Activated CD8-positive, alpha-beta T cell treated with anti-CD3 and anti-CD28 coated beads, Interleukin-2, amount 10 ng/mL, durations not matched to agents 7 days and 5 days (primary cell): ENCODE data around the gene ETV6. TPM values are rescaled to one million over a fixed set of nuclear protein-coding genes. Genes with fewer than 3 reads are reported as not detected.

Experiments
- ATAC-seq: fragments of 150-1000 bp; cut with Tn5 transposase; one replicate; pipeline ENCODE4 v1.10.0; 2021; ENCODE audit warnings: moderate library complexity
- CTCF ChIA-PET: fragments of 350-600 bp; sonication (Branson Sonifier 250); formaldehyde crosslinking; loops from one replicate; lab custom pipeline; 2021; ENCODE audit warnings: antibody characterized with exemption; lab: Charles Lee
- POLR2A ChIA-PET: fragments of 350-600 bp; sonication (Branson Sonifier 250); formaldehyde crosslinking; loops from one replicate; lab custom pipeline; 2021; ENCODE audit warnings: antibody characterized with exemption; lab: Charles Lee
- DNase-seq: peaks from one replicate; pipeline ENCODE4 v3.0.0-alpha.2; 2020
- H3K27ac Mint-ChIP-seq: one replicate; pipeline ENCODE4 v1.8.0; 2021; ENCODE audit warnings: mild to moderate bottlenecking, mixed read lengths
- H3K27me3 Mint-ChIP-seq: one replicate; pipeline ENCODE4 v1.8.0; 2021; ENCODE audit warnings: low read depth, mixed read lengths
- H3K36me3 Mint-ChIP-seq: one replicate; pipeline ENCODE4 v1.8.0; 2021; ENCODE audit warnings: low read depth, mixed read lengths
- H3K4me1 Mint-ChIP-seq: one replicate; pipeline ENCODE4 v1.8.0; 2021; ENCODE audit warnings: low read depth, mixed read lengths
- H3K4me3 Mint-ChIP-seq: one replicate; pipeline ENCODE4 v1.8.0; 2021; ENCODE audit warnings: mild to moderate bottlenecking, mixed read lengths
- H3K9me3 Mint-ChIP-seq: one replicate; pipeline ENCODE4 v1.8.0; 2022; ENCODE audit warnings: mixed read lengths; ENCODE audit not compliant: insufficient read depth
- total RNA-seq, 2 experiments: library from RNA; stranded (reverse); gene quantifications; one replicate each; pipeline ENCODE4 v1.2.3, GENCODE V29; 2021

Gene ETV6
- total RNA-seq, 2 experiments from 2014 or later, result 22.1 to 26.1 TPM

DNA sequence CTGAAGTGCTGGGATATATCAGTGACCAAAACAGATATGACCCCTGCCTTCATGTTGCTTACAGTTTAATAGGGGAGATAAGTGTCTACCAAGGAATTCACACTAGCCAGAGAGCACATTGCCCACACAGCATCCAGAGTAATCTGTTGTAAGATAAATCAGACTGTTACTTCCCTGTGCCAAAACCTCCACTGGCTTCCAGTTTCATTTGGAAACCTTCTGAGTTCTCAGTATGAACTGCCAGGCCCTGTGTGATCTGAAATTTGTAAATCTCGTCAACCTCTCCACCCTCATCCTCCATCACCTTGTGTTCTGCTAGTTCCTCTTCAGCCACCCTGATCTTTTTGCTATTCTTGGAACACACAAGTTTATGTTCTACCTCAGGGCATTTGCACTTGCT lies 154.7 kb downstream of the ETV6 start:
- Mint-ChIP-seq H3K4me3 (no peak overlapping the region), H3K27ac (no peak overlapping the region), H3K36me3 (peaks cover 23% of the 10 kb centered on the region), H3K27me3 (no peaks in the 10 kb centered on the region), H3K9me3 (no peaks in the 10 kb centered on the region), H3K4me1 (peaks cover 29% of the 10 kb centered on the region)
- ATAC-seq, result no peak
- CTCF ChIA-PET, result interaction anchor here (1.6 kb wide), 1 partner anchor 8 kb away, joined by 3 read pairs; no protein-coding TSS in a partner anchor
- POLR2A ChIA-PET, result no interaction called here
- no peak for DNase-seq

DNA sequence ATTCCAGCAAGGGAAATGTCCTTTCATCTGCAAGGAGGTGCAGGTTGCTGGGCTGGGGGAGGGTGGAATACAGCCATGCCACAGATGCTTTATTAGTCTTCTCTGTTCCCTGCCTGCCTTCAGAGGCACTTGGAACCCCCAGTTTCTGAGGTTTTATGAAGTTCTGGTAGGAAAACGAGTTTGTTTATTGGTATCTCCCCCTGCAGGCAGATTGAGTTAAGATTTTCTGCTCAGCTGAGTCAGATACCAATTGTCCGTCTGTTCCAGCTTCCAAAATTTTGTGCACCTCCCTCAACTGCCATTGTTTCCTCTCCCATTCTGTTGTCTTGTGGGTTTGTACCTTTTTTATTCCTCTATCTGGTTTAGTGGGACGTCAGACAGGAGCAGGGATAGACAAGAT lies 155.6 kb downstream of the ETV6 start:
- ATAC-seq, result no peak
- Mint-ChIP-seq H3K27me3 (no peaks in the 10 kb centered on the region), H3K9me3 (no peaks in the 10 kb centered on the region), H3K27ac (no peak overlapping the region), H3K4me1 (peaks cover 20% of the 10 kb centered on the region), H3K4me3 (no peak overlapping the region), H3K36me3 (peaks cover 23% of the 10 kb centered on the region)
- DNase-seq, result no peak
- ChIA-PET CTCF (interaction anchor here (1.6 kb wide), 1 partner anchor 8 kb away, joined by 3 read pairs; no protein-coding TSS in a partner anchor), POLR2A (no interaction called here)

DNA sequence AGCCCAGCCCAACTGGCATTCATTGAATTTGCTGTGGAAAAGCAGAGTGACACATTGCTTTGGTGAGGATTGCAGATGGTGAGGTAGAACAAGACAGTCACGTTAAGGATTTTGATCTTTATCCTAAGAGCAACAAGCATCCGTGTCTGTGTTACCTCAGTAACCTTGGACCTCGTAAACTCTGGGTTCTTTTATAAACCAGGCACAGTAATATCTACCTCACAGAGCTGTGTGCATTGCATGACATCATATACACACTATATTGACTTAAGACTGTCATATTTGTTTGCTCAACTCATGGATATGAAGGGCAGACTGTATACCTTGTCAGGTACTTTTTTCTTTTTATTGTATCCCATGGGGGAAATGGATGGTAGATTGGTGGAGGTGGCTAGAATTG lies 156.2 kb downstream of the ETV6 start:
- ChIA-PET CTCF (interaction anchor here (1.6 kb wide), 1 partner anchor 9 kb away, joined by 3 read pairs; no protein-coding TSS in a partner anchor), POLR2A (no interaction called here)
- H3K36me3 Mint-ChIP-seq, result peaks cover 21% of the 10 kb centered on the region
- H3K4me3 Mint-ChIP-seq, result no peak overlapping the region
- no peak for ATAC-seq
- H3K4me1 Mint-ChIP-seq, result peaks cover 18% of the 10 kb centered on the region
- H3K9me3 Mint-ChIP-seq, result no peaks in the 10 kb centered on the region
- no peak for DNase-seq
- no peaks in the 10 kb centered on the region for H3K27me3 Mint-ChIP-seq
- no peak overlapping the region for H3K27ac Mint-ChIP-seq

DNA sequence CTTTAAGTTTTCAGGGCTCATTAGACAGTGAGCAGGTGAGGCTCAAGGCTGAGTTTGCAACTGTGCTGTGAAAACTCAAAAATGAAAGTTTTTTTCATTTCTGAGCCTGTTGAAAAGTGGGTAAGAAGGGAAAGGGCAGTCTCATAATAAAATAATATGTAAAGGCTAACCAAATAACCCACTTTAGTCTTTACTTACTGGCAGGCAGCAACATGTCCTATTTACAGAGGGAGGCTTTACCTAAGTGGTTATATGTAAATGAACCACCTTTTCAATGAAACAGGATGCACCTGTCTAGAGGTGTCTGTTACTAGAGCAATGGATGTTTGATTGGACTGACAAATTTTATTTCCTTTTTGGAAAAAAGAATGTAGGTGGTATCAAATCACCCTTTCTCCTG lies 158.0 kb downstream of the ETV6 start:
- no peak for DNase-seq
- peaks cover 7% of the 10 kb centered on the region for H3K4me1 Mint-ChIP-seq
- no peak overlapping the region for H3K27ac Mint-ChIP-seq
- H3K36me3 Mint-ChIP-seq, result peaks cover 14% of the 10 kb centered on the region
- H3K27me3 Mint-ChIP-seq, result no peaks in the 10 kb centered on the region
- H3K4me3 Mint-ChIP-seq, result no peak overlapping the region
- ChIA-PET POLR2A (no interaction called here), CTCF (interaction anchor here (0.7 kb wide), 1 partner anchor 21 kb away, joined by 3 read pairs; no protein-coding TSS in a partner anchor)
- no peaks in the 10 kb centered on the region for H3K9me3 Mint-ChIP-seq
- ATAC-seq, result no peak

DNA sequence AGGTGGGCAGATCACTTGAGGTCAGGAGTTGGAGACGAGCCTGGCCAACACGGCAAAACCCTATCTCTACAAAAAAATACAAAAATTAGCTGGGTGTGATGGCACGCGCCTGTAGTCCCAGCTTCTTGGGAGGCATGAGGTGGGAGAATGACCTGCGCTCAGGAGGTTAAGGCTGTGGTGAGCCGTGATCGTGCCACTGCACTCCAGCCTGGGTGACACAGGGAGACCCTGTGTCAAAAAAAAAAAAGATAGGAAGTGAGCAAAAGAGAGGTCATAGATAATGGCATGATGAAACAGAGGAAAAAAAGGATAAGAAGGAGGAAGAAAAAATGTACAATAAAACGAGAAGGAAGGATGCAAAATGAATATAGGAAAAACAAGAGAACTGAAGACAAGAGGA lies 159.5 kb downstream of the ETV6 start:
- no peak overlapping the region for H3K27ac Mint-ChIP-seq
- H3K36me3 Mint-ChIP-seq, result peaks cover 11% of the 10 kb centered on the region
- H3K4me1 Mint-ChIP-seq, result peaks cover 17% of the 10 kb centered on the region
- no peak overlapping the region for H3K4me3 Mint-ChIP-seq
- H3K9me3 Mint-ChIP-seq, result no peaks in the 10 kb centered on the region
- ChIA-PET POLR2A (no interaction called here), CTCF (interaction anchor here (0.6 to 1.0 kb wide), 2 partner anchors 13 to 224 kb away, joined by 3 read pairs; no protein-coding TSS in a partner anchor)
- H3K27me3 Mint-ChIP-seq, result no peaks in the 10 kb centered on the region
- DNase-seq (no peak), ATAC-seq (no peak)

DNA sequence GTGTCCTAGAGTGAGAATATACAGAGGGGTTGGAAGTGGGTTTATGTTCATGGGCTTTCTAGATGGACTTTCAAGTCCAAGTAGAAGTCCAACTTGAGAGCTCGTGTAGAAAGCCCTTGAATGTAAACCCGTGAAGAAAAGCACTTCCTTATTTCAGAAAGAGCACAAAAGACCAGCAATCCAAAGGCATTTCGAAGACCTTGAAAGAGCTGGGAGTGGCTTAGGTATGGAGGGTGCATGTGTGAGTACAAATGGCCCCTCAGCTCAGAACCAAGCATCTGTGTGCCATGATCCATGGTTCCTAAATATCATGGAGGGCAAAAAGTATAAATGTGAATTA lies 160.7 kb downstream of the ETV6 start:
- no peak for ATAC-seq
- H3K4me3 Mint-ChIP-seq, result no peak overlapping the region
- no peaks in the 10 kb centered on the region for H3K9me3 Mint-ChIP-seq
- peaks cover 5% of the 10 kb centered on the region for H3K36me3 Mint-ChIP-seq
- H3K27ac Mint-ChIP-seq, result no peak overlapping the region
- H3K27me3 Mint-ChIP-seq, result no peaks in the 10 kb centered on the region
- no peak for DNase-seq
- ChIA-PET CTCF (interaction anchor here (1.8 kb wide), 1 partner anchor 223 kb away, joined by 5 read pairs; no protein-coding TSS in a partner anchor), POLR2A (interaction anchor here (0.6 kb wide), 1 partner anchor 44 kb away, joined by 4 read pairs; no protein-coding TSS in a partner anchor)
- peaks cover 21% of the 10 kb centered on the region for H3K4me1 Mint-ChIP-seq

DNA sequence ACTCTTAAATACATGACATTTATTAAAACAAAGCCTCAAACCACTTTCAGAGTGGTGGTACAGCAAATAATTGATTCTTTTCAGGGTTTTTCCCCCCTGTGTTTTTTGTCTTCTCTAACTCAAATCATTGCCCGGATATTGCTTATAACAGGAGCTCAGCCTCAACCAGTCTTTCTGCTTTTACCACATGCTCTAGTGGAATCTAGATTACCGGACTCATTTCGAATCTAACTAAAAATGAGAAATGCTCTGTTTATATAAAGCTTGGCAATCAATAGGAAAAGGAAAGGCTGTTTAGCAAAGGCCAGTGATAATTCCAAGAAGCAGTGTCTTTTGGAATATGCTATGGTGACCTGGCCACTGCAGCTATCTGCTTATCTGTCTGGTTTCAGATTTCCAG lies 161.5 kb downstream of the ETV6 start:
- Mint-ChIP-seq H3K27me3 (no peaks in the 10 kb centered on the region), H3K27ac (no peak overlapping the region), H3K4me1 (peaks cover 21% of the 10 kb centered on the region), H3K9me3 (no peaks in the 10 kb centered on the region), H3K4me3 (no peak overlapping the region), H3K36me3 (peaks cover 5% of the 10 kb centered on the region)
- ATAC-seq (no peak), DNase-seq (no peak)
- ChIA-PET CTCF (interaction anchor here (0.7 to 1.8 kb wide), 3 partner anchors 9 to 222 kb away, joined by 3 to 5 read pairs (median 3); no protein-coding TSS in a partner anchor), POLR2A (no interaction called here)

DNA sequence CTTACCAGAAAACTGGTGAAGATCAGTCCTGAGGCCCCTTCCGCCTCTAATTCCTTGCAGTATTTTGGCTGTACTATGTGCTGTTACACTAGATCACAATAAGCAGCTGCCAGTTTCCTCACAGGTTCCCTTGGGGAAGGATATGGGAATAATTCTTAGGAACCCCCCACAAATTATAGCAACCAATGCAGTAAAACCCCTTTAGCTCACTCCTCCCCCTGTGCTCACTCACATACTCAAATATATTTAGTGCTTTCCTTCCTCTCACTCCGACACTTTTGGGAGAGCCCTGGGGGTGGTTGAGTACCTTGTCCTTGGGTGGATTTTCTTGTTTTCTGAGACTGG lies 162.7 kb downstream of the ETV6 start:
- Mint-ChIP-seq H3K36me3 (peaks cover 5% of the 10 kb centered on the region), H3K9me3 (no peaks in the 10 kb centered on the region), H3K4me3 (no peak overlapping the region), H3K4me1 (peaks cover 21% of the 10 kb centered on the region), H3K27me3 (no peaks in the 10 kb centered on the region), H3K27ac (no peak overlapping the region)
- ATAC-seq (no peak), DNase-seq (no peak)
- ChIA-PET POLR2A (interaction anchor here (1.0 kb wide), 1 partner anchor 316 kb away, joined by 3 read pairs; no protein-coding TSS in a partner anchor), CTCF (interaction anchor here (0.6 to 1.2 kb wide), 3 partner anchors 18 to 221 kb away, joined by 3 read pairs; no protein-coding TSS in a partner anchor)

DNA sequence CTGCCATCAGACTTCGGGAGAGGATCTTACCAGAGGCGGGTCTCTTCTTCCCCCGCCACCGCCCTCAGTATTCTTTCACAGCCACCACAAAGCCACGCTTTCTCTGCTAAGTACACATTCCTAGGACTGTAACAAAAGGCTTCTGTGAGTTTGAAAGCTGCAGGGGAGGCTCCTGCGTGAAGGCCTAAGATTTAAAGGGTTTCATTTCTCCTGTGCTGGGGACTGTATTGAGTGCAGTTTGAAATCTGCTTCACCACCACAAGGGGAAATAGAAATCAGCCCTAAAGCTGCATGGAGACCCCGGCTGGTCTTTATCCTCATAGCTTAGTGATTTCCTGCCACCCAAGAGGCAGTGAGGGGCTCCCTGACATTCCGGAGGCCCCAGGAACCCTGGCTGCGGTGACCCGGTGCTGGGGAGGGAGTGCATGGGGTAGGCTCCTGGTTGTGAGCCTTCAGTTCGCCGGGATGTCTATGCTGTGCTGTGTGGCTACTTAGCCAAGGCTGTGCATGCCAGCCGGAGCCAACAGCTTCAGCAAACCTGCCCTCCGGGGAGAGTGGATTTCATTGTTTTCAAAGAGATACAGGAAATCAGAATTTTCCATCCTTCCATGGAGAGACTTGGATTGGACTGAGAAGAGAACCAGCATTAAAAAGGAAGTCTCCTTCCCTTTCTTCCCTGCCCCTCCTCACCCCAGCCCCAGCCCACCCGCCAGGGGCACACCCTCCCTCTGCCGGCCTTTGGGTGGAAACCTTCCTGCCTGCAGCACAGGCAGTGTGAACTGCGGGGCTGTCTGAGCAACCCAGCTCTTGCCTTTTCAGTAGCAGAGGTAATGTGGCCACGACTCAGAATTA lies 163.3 kb downstream of the ETV6 start:
- DNase-seq (no peak), ATAC-seq (peak; percentile 74)
- Mint-ChIP-seq H3K27me3 (no peaks in the 10 kb centered on the region), H3K27ac (peak overlapping the region; percentile 19), H3K4me1 (peaks cover 21% of the 10 kb centered on the region), H3K4me3 (no peak overlapping the region), H3K36me3 (peaks cover 5% of the 10 kb centered on the region), H3K9me3 (no peaks in the 10 kb centered on the region)
- ChIA-PET POLR2A (interaction anchor here (1.0 kb wide), 1 partner anchor 316 kb away, joined by 3 read pairs; no protein-coding TSS in a partner anchor), CTCF (interaction anchor here (0.6 to 2.1 kb wide), 5 partner anchors 17 to 220 kb away, joined by 3 to 8 read pairs (median 3); no protein-coding TSS in a partner anchor)

DNA sequence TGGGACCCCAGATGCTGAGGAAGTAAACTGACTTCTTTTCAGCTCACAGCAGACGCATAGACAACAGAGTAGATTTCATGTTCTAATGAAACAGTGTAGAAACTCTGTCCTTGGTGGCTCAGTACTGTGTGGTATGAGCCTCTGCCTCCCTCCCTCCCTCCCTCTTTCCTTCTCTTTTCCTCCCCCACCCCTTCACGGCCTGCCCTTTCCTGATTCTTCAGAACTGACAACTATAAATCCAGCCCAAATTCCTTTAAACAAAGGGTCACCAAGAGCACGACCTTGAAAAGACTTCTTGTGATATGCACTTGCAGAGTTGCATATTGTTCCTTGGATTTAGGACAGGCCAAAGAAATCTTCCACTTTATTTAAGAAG lies 164.0 kb downstream of the ETV6 start:
- Mint-ChIP-seq H3K9me3 (no peaks in the 10 kb centered on the region), H3K27ac (no peak overlapping the region), H3K36me3 (peaks cover 2% of the 10 kb centered on the region), H3K4me3 (no peak overlapping the region), H3K27me3 (no peaks in the 10 kb centered on the region), H3K4me1 (peaks cover 21% of the 10 kb centered on the region)
- POLR2A ChIA-PET, result no interaction called here
- CTCF ChIA-PET, result interaction anchor here (0.8 to 2.5 kb wide), 4 partner anchors 17 to 220 kb away, joined by 3 to 8 read pairs (median 4); no protein-coding TSS in a partner anchor
- ATAC-seq (no peak), DNase-seq (no peak)

DNA sequence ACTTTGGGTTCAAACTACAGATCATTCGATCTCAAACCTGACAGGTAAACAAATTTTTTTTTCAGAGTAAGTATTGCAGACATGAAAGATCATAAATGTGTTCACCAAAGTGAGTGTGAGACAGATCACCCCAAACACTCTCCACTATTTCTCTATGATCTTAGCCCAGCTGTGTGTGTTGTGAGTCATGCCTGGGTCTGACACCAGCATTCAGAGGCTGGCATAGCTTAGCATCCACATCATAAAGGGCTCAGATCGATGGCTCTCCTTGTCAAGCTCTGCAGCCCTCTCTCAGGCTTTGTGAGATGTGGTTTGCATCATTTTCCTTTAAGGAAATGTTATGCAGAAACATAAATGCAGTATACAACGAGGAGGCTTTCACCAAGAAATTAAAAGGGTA lies 164.9 kb downstream of the ETV6 start:
- Mint-ChIP-seq H3K4me1 (peaks cover 21% of the 10 kb centered on the region), H3K27me3 (no peaks in the 10 kb centered on the region), H3K9me3 (no peaks in the 10 kb centered on the region), H3K4me3 (no peak overlapping the region), H3K27ac (no peak overlapping the region), H3K36me3 (no peaks in the 10 kb centered on the region)
- ChIA-PET CTCF (interaction anchor here (0.6 to 2.5 kb wide), 3 partner anchors 76 to 219 kb away, joined by 3 to 8 read pairs (median 6); no protein-coding TSS in a partner anchor), POLR2A (interaction anchor here (0.5 kb wide), 1 partner anchor 96 kb away, joined by 4 read pairs; no protein-coding TSS in a partner anchor)
- ATAC-seq, result no peak
- DNase-seq, result no peak

DNA sequence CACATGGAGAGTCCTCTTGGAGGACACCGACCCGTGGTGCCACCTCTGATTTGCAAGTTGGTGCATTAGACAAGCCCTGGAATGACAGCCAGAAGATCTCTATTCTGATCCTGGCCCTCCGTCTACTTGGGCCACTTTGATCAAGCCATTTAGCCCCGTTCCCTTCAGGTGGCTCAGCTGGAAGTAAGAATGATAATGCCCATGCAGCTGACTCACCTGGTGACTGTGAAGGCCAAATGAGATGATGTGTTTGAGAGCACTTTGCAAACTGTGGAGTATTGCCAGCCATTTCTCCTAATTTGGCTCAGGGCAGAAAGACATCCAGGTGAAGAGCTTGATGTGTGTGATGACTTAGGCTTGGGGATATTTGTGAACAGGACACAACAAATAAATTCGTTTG lies 165.9 kb downstream of the ETV6 start:
- H3K4me3 Mint-ChIP-seq, result no peak overlapping the region
- H3K4me1 Mint-ChIP-seq, result peaks cover 21% of the 10 kb centered on the region
- DNase-seq (no peak), ATAC-seq (no peak)
- no peaks in the 10 kb centered on the region for H3K9me3 Mint-ChIP-seq
- no peaks in the 10 kb centered on the region for H3K27me3 Mint-ChIP-seq
- no peaks in the 10 kb centered on the region for H3K36me3 Mint-ChIP-seq
- ChIA-PET POLR2A (no interaction called here), CTCF (interaction anchor here (2.5 kb wide), 1 partner anchor 194 kb away, joined by 6 read pairs; no protein-coding TSS in a partner anchor)
- no peak overlapping the region for H3K27ac Mint-ChIP-seq
